A673 (cell line): ENCODE data around the gene SNRPA. TPM values are rescaled to one million over a fixed set of nuclear protein-coding genes. Genes with fewer than 3 reads are reported as not detected.

Source experiments
- BruUV-seq: library from RNA; stranded (reverse); fragments of 400-500 nt; replicated peaks from 2 replicates; lab custom pipeline; 2021; lab: Mats Ljungman, UMichigan
- CTCF ChIA-PET: fragments of 300-600 bp; sonication (Branson Sonifier 250); formaldehyde crosslinking; loops from one replicate; lab custom pipeline; 2022; ENCODE audit warnings: antibody characterized with exemption; lab: Charles Lee
- POLR2A ChIA-PET: fragments of 300-600 bp; sonication (Branson Sonifier 250); formaldehyde crosslinking; loops from one replicate; lab custom pipeline; 2022; ENCODE audit warnings: antibody characterized with exemption; ENCODE audit not compliant: low non-redundant PET; lab: Charles Lee
- DNase-seq: peaks from one replicate; pipeline ENCODE4 v3.0.0-alpha.2; 2015; ENCODE audit warnings: low spot score
- H3K27ac ChIP-seq: fragments of 200-600 bp; sonication (generic); 2 replicates; pipeline ENCODE4 v1.5.1; 2016; ENCODE audit warnings: mixed run types, low read depth, mild to moderate bottlenecking, mixed read lengths, antibody characterized with exemption, low read length; ENCODE audit not compliant: poor library complexity, severe bottlenecking
- H3K27me3 ChIP-seq: fragments of 200-600 bp; sonication (generic); replicated peaks from 2 replicates; pipeline ENCODE4 v1.6.1; 2017; ENCODE audit warnings: mixed run types, low read depth, mild to moderate bottlenecking, mixed read lengths, antibody characterized with exemption, low read length; ENCODE audit not compliant: insufficient read depth, poor library complexity
- H3K36me3 ChIP-seq: fragments of 200-600 bp; sonication (generic); 2 replicates; pipeline ENCODE4 v1.6.1; 2016; ENCODE audit warnings: mixed run types, mild to moderate bottlenecking, mixed read lengths, antibody characterized with exemption, low read length; ENCODE audit not compliant: insufficient read depth, poor library complexity, severe bottlenecking
- H3K4me1 ChIP-seq: fragments of 200-600 bp; sonication (generic); 2 replicates; pipeline ENCODE4 v1.6.1; 2017; ENCODE audit warnings: mixed run types, mild to moderate bottlenecking, mixed read lengths, antibody characterized with exemption, low read length; ENCODE audit not compliant: insufficient read depth, poor library complexity, severe bottlenecking
- H3K4me3 ChIP-seq: fragments of 200-600 bp; sonication (generic); 2 replicates; pipeline ENCODE4 v1.5.1; 2016; ENCODE audit warnings: low read depth, mixed run types, mild to moderate bottlenecking, mixed read lengths, low read length; ENCODE audit not compliant: poor library complexity, severe bottlenecking
- H3K9me3 ChIP-seq: fragments of 200-600 bp; sonication (generic); 2 replicates; pipeline ENCODE4 v1.6.1; 2016; ENCODE audit warnings: mixed run types, low read depth, mild to moderate bottlenecking, mixed read lengths, antibody characterized with exemption, low read length; ENCODE audit not compliant: poor library complexity, severe bottlenecking
- CTCF ChIP-seq: fragments of 300-800, 200-600 bp; sonication (generic); conservative IDR thresholded peaks from 2 replicates; pipeline ENCODE4 v1.5.1; 2017; ENCODE audit warnings: low read depth, mild to moderate bottlenecking, antibody characterized with exemption, low read length, moderate library complexity, mixed read lengths
- EZH2 ChIP-seq: fragments of 200-600 bp; sonication (generic); IDR thresholded peaks from 2 replicates; pipeline ENCODE4 v1.6.1; 2017; ENCODE audit warnings: borderline replicate concordance, low read depth, mild to moderate bottlenecking, mixed read lengths, antibody characterized with exemption, low read length; ENCODE audit not compliant: poor library complexity, severe bottlenecking
- intact Hi-C: fragments of 100-400 bp; cut with micrococcal nuclease; formaldehyde crosslinking; loops from one replicate; pipeline ENCODE4 v1.10.0; 2022; ENCODE audit not compliant: unreplicated experiment
- total RNA-seq: library from RNA; stranded (reverse); gene quantifications from 2 replicates; pipeline ENCODE4 v1.2.3, GENCODE V29; 2021

The SNRPA gene
- total RNA-seq, 1 experiment from 2014 or later: 167 TPM

- Histone ChIP-seq H3K4me1 (peaks cover 53% of the 10 kb centered on the region), H3K4me3 (no peak overlapping the region), H3K36me3 (peaks cover 33% of the 10 kb centered on the region), H3K27me3 (no peaks in the 10 kb centered on the region), H3K27ac (peak overlapping the region; percentile 25), H3K9me3 (no peaks in the 10 kb centered on the region)
- intact Hi-C loops: loop anchor here (10.0 kb wide), 1 partner anchor 93 kb away; the partner anchor contains the start of genes COQ8B and ITPKC
- peak; percentile 44; the same call in 1 of the 2 replicates for TF ChIP-seq CTCF
- no peak for TF ChIP-seq EZH2
- ChIA-PET CTCF (interaction anchor here (0.6 to 1.5 kb wide), 8 partner anchors 9 to 229 kb away, joined by 3 to 18 read pairs (median 6); partner anchors contain the start of genes EGLN2 and RAB4B), POLR2A (interaction anchor here (1.0 kb wide), 1 partner anchor 29 kb away, joined by 3 read pairs; no protein-coding TSS in a partner anchor)
- DNase-seq: no peak
- BruUV-seq: no TSS peak
Measured at GRCh38 chr19:40807147-40808020, 56.4 kb downstream of the SNRPA start.

- TF ChIP-seq EZH2 (no peak), CTCF (no peak)
- ChIA-PET POLR2A (no interaction called here), CTCF (no interaction called here)
- Histone ChIP-seq H3K27ac (no peak overlapping the region), H3K9me3 (no peaks in the 10 kb centered on the region), H3K4me1 (peaks cover 49% of the 10 kb centered on the region), H3K27me3 (no peaks in the 10 kb centered on the region), H3K4me3 (no peak overlapping the region), H3K36me3 (peaks cover 29% of the 10 kb centered on the region)
- no peak for DNase-seq
- intact Hi-C loops: loop anchor here (10.0 kb wide), 1 partner anchor 93 kb away; the partner anchor contains the start of genes COQ8B and ITPKC
- BruUV-seq: TSS peak; percentile 28
Measured at GRCh38 chr19:40808021-40808325, 57.0 kb downstream of the SNRPA start.

GRCh38 chr19:40808497-40808896 is 57.5 kb downstream of the SNRPA start:
- ChIA-PET POLR2A (no interaction called here), CTCF (no interaction called here)
- H3K4me1 ChIP-seq: peaks cover 47% of the 10 kb centered on the region
- no peak for DNase-seq
- peaks cover 24% of the 10 kb centered on the region for H3K36me3 ChIP-seq
- H3K4me3 ChIP-seq: no peak overlapping the region
- no peak overlapping the region for H3K27ac ChIP-seq
- intact Hi-C loops: loop anchor here (10.0 kb wide), 1 partner anchor 94 kb away; the partner anchor contains the start of genes COQ8B and ITPKC
- no peaks in the 10 kb centered on the region for H3K9me3 ChIP-seq
- TF ChIP-seq CTCF (no peak), EZH2 (no peak)
- H3K27me3 ChIP-seq: no peaks in the 10 kb centered on the region
- BruUV-seq: no TSS peak
